HEK293T (cell line): ENCODE results near the gene IGF2.
"Not testable (repeated sequence)": the region's sequence is repeated elsewhere in the genome, so short reads cannot be mapped to it uniquely, and the experiment has no call there.

Source experiments
- CTCF ChIA-PET: fragments of 350-600 bp; formaldehyde crosslinking; extraction: SDS; loops from one replicate; lab custom pipeline; 2021; ENCODE audit warnings: antibody characterized with exemption, inconsistent platforms; lab: Yijun Ruan, JAX
- POLR2A ChIA-PET: fragments of 350-600 bp; formaldehyde crosslinking; extraction: SDS; loops from one replicate; lab custom pipeline; 2020; ENCODE audit warnings: antibody characterized with exemption, inconsistent platforms; lab: Yijun Ruan, JAX
- DNase-seq: peaks from one replicate; pipeline ENCODE4 v3.0.0; 2012; ENCODE audit warnings: mixed read lengths; ENCODE audit errors: extremely low spot score
- ARNT ChIP-seq: fragments of 450-650 bp; IDR thresholded peaks from 2 replicates; pipeline ENCODE4 v1.6.1; 2017; ENCODE audit warnings: mild to moderate bottlenecking
- BHLHE40 ChIP-seq: fragments of 450-650 bp; IDR thresholded peaks from 2 replicates; pipeline ENCODE4 v1.6.1; 2016; ENCODE audit warnings: mild to moderate bottlenecking, moderate library complexity, borderline replicate concordance
- CTBP1 ChIP-seq: fragments of 450-650 bp; IDR thresholded peaks from 2 replicates; pipeline ENCODE4 v1.6.1; 2016; ENCODE audit warnings: borderline replicate concordance
- ELF4 ChIP-seq: fragments of 450-650 bp; IDR thresholded peaks from 2 replicates; pipeline ENCODE4 v1.6.1; 2017; ENCODE audit warnings: antibody characterized with exemption
- FOXA1 ChIP-seq: fragments of 450-650 bp; IDR thresholded peaks from 2 replicates; pipeline ENCODE4 v1.6.1; 2016; ENCODE audit warnings: mild to moderate bottlenecking
- FOXK2 ChIP-seq: fragments of 450-650 bp; IDR thresholded peaks from 2 replicates; pipeline ENCODE4 v1.6.1; 2016; ENCODE audit warnings: mild to moderate bottlenecking
- FOXM1 ChIP-seq: fragments of 450-650 bp; IDR thresholded peaks from 2 replicates; pipeline ENCODE4 v1.6.1; 2017; ENCODE audit warnings: mild to moderate bottlenecking, borderline replicate concordance
- HDGF ChIP-seq: fragments of 450-650 bp; IDR thresholded peaks from 2 replicates; pipeline ENCODE4 v1.6.1; 2017; ENCODE audit warnings: antibody characterized with exemption, borderline replicate concordance
- L3MBTL2 ChIP-seq: fragments of 450-650 bp; conservative IDR thresholded peaks from 2 replicates; pipeline ENCODE4 v1.6.1; 2016; ENCODE audit warnings: mild to moderate bottlenecking
- LEF1 ChIP-seq: fragments of 450-650 bp; IDR thresholded peaks from 2 replicates; pipeline ENCODE4 v1.6.1; 2017; ENCODE audit warnings: mild to moderate bottlenecking, borderline replicate concordance
- NFRKB ChIP-seq: fragments of 450-650 bp; IDR thresholded peaks from 2 replicates; pipeline ENCODE4 v1.6.1; 2016; ENCODE audit warnings: mild to moderate bottlenecking, moderate library complexity
- SP1 ChIP-seq: fragments of 450-650 bp; IDR thresholded peaks from 2 replicates; pipeline ENCODE4 v1.6.1; 2017
- SUZ12 ChIP-seq: fragments of 450-650 bp; IDR thresholded peaks from 2 replicates; pipeline ENCODE4 v1.6.1; 2016; ENCODE audit warnings: mild to moderate bottlenecking
- TARDBP ChIP-seq: fragments of 450-650 bp; IDR thresholded peaks from 2 replicates; pipeline ENCODE4 v1.6.1; 2016
- ZNF384 ChIP-seq: fragments of 450-650 bp; IDR thresholded peaks from 2 replicates; pipeline ENCODE4 v1.6.1; 2016
- TF ChIP-seq, protein P1 (sequence below): fragments of 450-650 bp; IDR thresholded peaks from 2 replicates; pipeline ENCODE4 v1.6.1; 2016

Gene IGF2

GRCh38 chr11:2182075-2182474, 42.9 kb upstream of the IGF2 start:
- ChIA-PET POLR2A (no interaction called here), CTCF (interaction anchor here (0.7 kb wide), 1 partner anchor 332 kb away, joined by 4 read pairs; no protein-coding TSS in a partner anchor)
- no peak for TF ChIP-seq ELF4
- TF ChIP-seq FOXK2 = no peak
- TF ChIP-seq L3MBTL2 = no peak
- no peak for TF ChIP-seq BHLHE40
- no peak for TF ChIP-seq ZNF384
- no peak for TF ChIP-seq LEF1
- TF ChIP-seq SUZ12 = no peak
- DNase-seq = no peak

GRCh38 chr11:2180789-2181370, 41.7 kb upstream of the IGF2 start:
- TF ChIP-seq SP1 = no peak
- no peak for TF ChIP-seq FOXK2
- ChIA-PET CTCF (no interaction called here), POLR2A (no interaction called here)
- no peak for DNase-seq

- CTCF ChIA-PET = no interaction called here
These were observed 41.2 kb upstream of the IGF2 start for GRCh38 chr11:2180347-2180746.

GRCh38 chr11:2179516-2179915, 40.3 kb upstream of the IGF2 start:
- POLR2A ChIA-PET = no interaction called here
- CTCF ChIA-PET = interaction anchor here (1.2 kb wide), 1 partner anchor 15 kb away, joined by 3 read pairs; no protein-coding TSS in a partner anchor
- TF ChIP-seq NFRKB (no peak), CTBP1 (no peak), TARDBP (no peak)
- no peak for DNase-seq

More at GRCh38 chr11:2180347-2180746, 41.2 kb upstream of the IGF2 start:
- DNase-seq = no peak
- POLR2A ChIA-PET = no interaction called here
- TF ChIP-seq NFRKB (no peak), BHLHE40 (no peak), HDGF (no peak), ELF4 (no peak), FOXK2 (no peak), FOXA1 (no peak), FOXM1 (no peak), SUZ12 (no peak)

DNA sequence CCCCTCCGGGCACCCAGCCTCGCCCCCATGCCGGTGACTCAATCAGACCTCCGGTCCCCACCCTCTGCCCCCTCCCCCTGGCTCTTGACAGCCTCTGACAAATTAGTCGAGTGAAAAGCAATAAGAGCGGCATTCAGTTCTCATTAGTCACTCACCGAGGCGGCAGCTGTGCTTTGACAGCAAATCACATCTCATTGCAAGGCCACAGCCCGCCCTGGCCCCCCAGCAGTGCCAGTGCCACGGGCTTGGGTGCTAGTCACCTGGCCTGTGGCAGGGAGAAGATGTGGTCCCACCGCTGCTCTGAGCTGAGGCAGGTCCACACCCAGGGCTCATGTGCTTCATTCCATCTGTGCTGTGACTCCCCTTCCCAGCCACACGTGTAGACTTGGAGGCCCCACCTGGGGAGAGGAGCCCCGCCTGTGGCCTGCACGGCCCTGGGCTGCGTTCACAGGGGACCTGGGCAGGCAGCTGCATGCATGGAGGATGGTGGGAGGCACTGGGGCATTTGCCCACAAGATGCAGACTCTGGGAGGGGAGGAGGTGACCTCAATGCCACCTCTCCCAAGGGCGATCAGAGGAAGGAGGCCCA, 39.8 kb upstream of the IGF2 start:
- CTCF ChIA-PET = interaction anchor here (1.2 kb wide), 1 partner anchor 15 kb away, joined by 3 read pairs; no protein-coding TSS in a partner anchor
- TF ChIP-seq FOXK2 = no peak
- TF ChIP-seq ZNF384 = no peak
- no peak for TF ChIP-seq TARDBP
- no peak for TF ChIP-seq ARNT
- no peak for TF ChIP-seq SP1
- TF ChIP-seq HDGF = no peak
- TF ChIP-seq, protein P1, sequence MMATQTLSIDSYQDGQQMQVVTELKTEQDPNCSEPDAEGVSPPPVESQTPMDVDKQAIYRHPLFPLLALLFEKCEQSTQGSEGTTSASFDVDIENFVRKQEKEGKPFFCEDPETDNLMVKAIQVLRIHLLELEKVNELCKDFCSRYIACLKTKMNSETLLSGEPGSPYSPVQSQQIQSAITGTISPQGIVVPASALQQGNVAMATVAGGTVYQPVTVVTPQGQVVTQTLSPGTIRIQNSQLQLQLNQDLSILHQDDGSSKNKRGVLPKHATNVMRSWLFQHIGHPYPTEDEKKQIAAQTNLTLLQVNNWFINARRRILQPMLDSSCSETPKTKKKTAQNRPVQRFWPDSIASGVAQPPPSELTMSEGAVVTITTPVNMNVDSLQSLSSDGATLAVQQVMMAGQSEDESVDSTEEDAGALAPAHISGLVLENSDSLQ = no peak
- no peak for TF ChIP-seq CTBP1
- TF ChIP-seq LEF1 = no peak
- no peak for TF ChIP-seq FOXA1
- no peak for TF ChIP-seq L3MBTL2
- TF ChIP-seq ELF4 = no peak
- TF ChIP-seq SUZ12 = no peak
- no peak for TF ChIP-seq BHLHE40
- TF ChIP-seq NFRKB = no peak
- no peak for TF ChIP-seq FOXM1
- POLR2A ChIA-PET = no interaction called here
- no peak for DNase-seq

- POLR2A ChIA-PET, DNase-seq: not testable (repeated sequence)
- CTCF ChIA-PET = interaction anchor here (1.2 kb wide), 1 partner anchor 16 kb away, joined by 3 read pairs; no protein-coding TSS in a partner anchor
These were observed 39.0 kb upstream of the IGF2 start for GRCh38 chr11:2178055-2178773.

GRCh38 chr11:2177076-2177475, 37.9 kb upstream of the IGF2 start:
- POLR2A ChIA-PET = no interaction called here
- TF ChIP-seq ARNT = no peak
- TF ChIP-seq HDGF = no peak
- no peak for TF ChIP-seq SUZ12
- no peak for TF ChIP-seq TARDBP
- TF ChIP-seq, protein P1 = no peak
- no peak for TF ChIP-seq NFRKB
- no peak for TF ChIP-seq ELF4
- TF ChIP-seq FOXK2 = no peak
- TF ChIP-seq BHLHE40 = no peak
- TF ChIP-seq CTBP1 = no peak
- no peak for TF ChIP-seq LEF1
- no peak for TF ChIP-seq FOXM1
- no peak for TF ChIP-seq L3MBTL2
- no peak for TF ChIP-seq FOXA1
- TF ChIP-seq SP1 = no peak
- TF ChIP-seq ZNF384 = no peak
- no peak for DNase-seq
- CTCF ChIA-PET = no interaction called here
